Endodermal cell (in vitro differentiated cells): ENCODE measurements around the gene CCL17. TPM values are rescaled to one million over a fixed set of nuclear protein-coding genes. Genes with fewer than 3 reads are reported as not detected.

Experiments
- DNase-seq: peaks from one replicate; pipeline ENCODE4 v3.0.0-alpha.2; 2017
- H3K27ac ChIP-seq: 2 replicates; pipeline ENCODE4 v1.5.1; 2013; ENCODE audit warnings: mild to moderate bottlenecking, low read depth, low read length, moderate library complexity
- H3K27me3 ChIP-seq: 2 replicates; pipeline ENCODE4 v1.6.1; 2013; ENCODE audit warnings: mild to moderate bottlenecking, low read length, moderate library complexity; ENCODE audit not compliant: insufficient read depth, control insufficient read depth, poor library complexity, severe bottlenecking
- H3K36me3 ChIP-seq: 2 replicates; pipeline ENCODE4 v1.7.0; 2013; ENCODE audit warnings: mild to moderate bottlenecking, low read length, moderate library complexity; ENCODE audit not compliant: control insufficient read depth, insufficient read depth
- H3K4me1 ChIP-seq: one replicate; pipeline ENCODE4 v1.7.0; 2013; ENCODE audit warnings: low read length; ENCODE audit not compliant: control insufficient read depth, insufficient read depth
- H3K4me3 ChIP-seq: 2 replicates; pipeline ENCODE4 v1.5.1; 2013; ENCODE audit warnings: mild to moderate bottlenecking, low read length, moderate library complexity
- H3K9ac ChIP-seq: 2 replicates; pipeline ENCODE4 v1.6.1; 2013; ENCODE audit warnings: mild to moderate bottlenecking, low read length, moderate library complexity; ENCODE audit not compliant: poor library complexity, severe bottlenecking; ENCODE audit errors: extremely low read depth
- H3K9me3 ChIP-seq: 2 replicates; pipeline ENCODE4 v1.6.1; 2013; ENCODE audit warnings: mild to moderate bottlenecking, low read length, moderate library complexity; ENCODE audit not compliant: control insufficient read depth
- H3K27ac Mint-ChIP-seq: 2 replicates; pipeline ENCODE4 v1.8.0; 2020; ENCODE audit warnings: mixed read lengths
- H3K27me3 Mint-ChIP-seq: 2 replicates; pipeline ENCODE4 v1.8.0; 2021; ENCODE audit warnings: mild to moderate bottlenecking, mixed read lengths; ENCODE audit not compliant: insufficient read depth
- H3K36me3 Mint-ChIP-seq: 2 replicates; pipeline ENCODE4 v1.8.0; 2020; ENCODE audit warnings: low read depth, mixed read lengths
- H3K4me1 Mint-ChIP-seq: 2 replicates; pipeline ENCODE4 v1.8.0; 2020; ENCODE audit warnings: mixed read lengths
- H3K4me3 Mint-ChIP-seq: 2 replicates; pipeline ENCODE4 v1.8.0; 2020; ENCODE audit warnings: mild to moderate bottlenecking, moderate library complexity, mixed read lengths
- H3K9me3 Mint-ChIP-seq: 2 replicates; pipeline ENCODE4 v1.8.0; 2020; ENCODE audit warnings: mild to moderate bottlenecking, mixed read lengths
- CTCF ChIP-seq: fragments of 200-600 bp; sonication (generic); conservative IDR thresholded peaks from 2 replicates; pipeline ENCODE4 v1.5.0; 2021; ENCODE audit warnings: antibody characterized with exemption, mild to moderate bottlenecking
- WGBS, 2 experiments: methylation state at CpG; one replicate each; pipeline versions ENCODE4 v1.1.5 to v1.1.7; 2013; ENCODE audit warnings: missing lambda C conversion rate in 2 of 2, mixed read lengths in 1 of 2; ENCODE audit not compliant: insufficient coverage in 1 of 2, insufficient read length in 1 of 2; 5-methylcytosine and 5-hydroxymethylcytosine counted together
- total RNA-seq, 2 donors: library from RNA; stranded (reverse); fragmentation: NEBNext Ultra II Directional in 1 of 2; extraction: Animal tissue kit (Norgen Biotek cat#: 25700) in 1 of 2; gene quantifications; 2 replicates in 1 of 2; 3 replicates in 1 of 2; pipeline ENCODE4 v1.2.1, GENCODE V29; 2021

The CCL17 gene
- total RNA-seq, 2 donors from 2014 or later = not detected

- Histone ChIP-seq H3K27ac (no peak overlapping the region), H3K4me3 (no peak overlapping the region), H3K4me1 (peaks cover 3% of the 10 kb centered on the region), H3K36me3 (no peaks in the 10 kb centered on the region), H3K9ac (no peak overlapping the region), H3K9me3 (no peaks in the 10 kb centered on the region), H3K27me3 (no peaks in the 10 kb centered on the region)
- 92 to 93% methylated on average over 11 to 16 of the region's 16 CpGs for WGBS, 2 experiments
- Mint-ChIP-seq H3K9me3 (no peaks in the 10 kb centered on the region), H3K4me3 (no peak overlapping the region), H3K4me1 (peaks cover 15% of the 10 kb centered on the region), H3K27me3 (peaks cover 4% of the 10 kb centered on the region), H3K36me3 (no peaks in the 10 kb centered on the region), H3K27ac (no peak overlapping the region)
- TF ChIP-seq CTCF = no peak
- no peak for DNase-seq
Measured at GRCh38 chr16:57416084-57416483, 11.5 kb downstream of the CCL17 start.

GRCh38 chr16:57419506-57419905, 14.9 kb downstream of the CCL17 start:
- Mint-ChIP-seq H3K4me1 (peaks cover 20% of the 10 kb centered on the region), H3K27me3 (peaks cover 11% of the 10 kb centered on the region), H3K4me3 (no peak overlapping the region), H3K9me3 (no peaks in the 10 kb centered on the region), H3K27ac (no peak overlapping the region), H3K36me3 (no peaks in the 10 kb centered on the region)
- DNase-seq = peak; percentile 52
- Histone ChIP-seq H3K4me1 (peaks cover 3% of the 10 kb centered on the region), H3K9me3 (no peaks in the 10 kb centered on the region), H3K36me3 (no peaks in the 10 kb centered on the region), H3K9ac (no peak overlapping the region), H3K27ac (no peak overlapping the region), H3K4me3 (no peak overlapping the region), H3K27me3 (peaks cover 5% of the 10 kb centered on the region)
- no peak for TF ChIP-seq CTCF
- WGBS, 2 experiments = 83 to 90% methylated on average over 4 to 5 of the region's 6 CpGs

- 76 to 81% methylated on average over 7 to 9 of the region's 10 CpGs for WGBS, 2 experiments
- no peak overlapping the region for H3K9ac ChIP-seq
- H3K27me3 ChIP-seq = peaks cover 15% of the 10 kb centered on the region
- Mint-ChIP-seq H3K27me3 (peaks cover 17% of the 10 kb centered on the region), H3K36me3 (peaks cover 6% of the 10 kb centered on the region), H3K4me1 (peaks cover 18% of the 10 kb centered on the region), H3K27ac (no peak overlapping the region), H3K4me3 (no peak overlapping the region), H3K9me3 (no peaks in the 10 kb centered on the region)
- no peaks in the 10 kb centered on the region for H3K9me3 ChIP-seq
- peak; percentile 78 for TF ChIP-seq CTCF
- H3K27ac ChIP-seq = no peak overlapping the region
- H3K4me1 ChIP-seq = peaks cover 3% of the 10 kb centered on the region
- DNase-seq = peak; percentile 79
- peaks cover 6% of the 10 kb centered on the region for H3K36me3 ChIP-seq
- H3K4me3 ChIP-seq = no peak overlapping the region
Measured at GRCh38 chr16:57422026-57422944, 17.7 kb downstream of the CCL17 start.
